Amygdala (tissue), 56 donors: ENCODE results near the gene SCMH1.
"Not testable (repeated sequence)": the region's sequence is repeated elsewhere in the genome, so short reads cannot be mapped to it uniquely, and the experiment has no call there.

ENCODE experiments used
- DNase-seq, 56 donors: peaks; one replicate each; lab custom pipeline; 2025; lab: John Stamatoyannopoulos, UW

Gene SCMH1

DNA sequence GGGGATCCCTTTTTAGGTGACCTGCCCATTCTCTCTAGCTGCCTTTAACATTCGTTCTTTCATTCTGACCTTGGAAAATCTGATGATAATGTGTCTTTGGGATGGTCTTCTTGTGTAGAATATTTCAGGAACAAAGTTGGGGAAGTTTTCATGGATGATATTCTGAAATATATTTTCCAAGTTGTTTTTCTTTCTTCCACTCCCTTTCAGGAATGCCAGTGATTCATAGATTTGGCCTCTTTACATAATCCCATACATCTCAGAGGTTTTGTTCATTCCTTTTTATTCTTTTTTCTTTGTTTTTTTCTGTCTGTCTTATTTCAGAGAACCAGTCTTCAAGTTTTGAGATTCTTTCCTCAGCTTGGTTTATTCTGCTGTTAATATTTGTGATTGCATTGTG, 13.9 kb upstream of the SCMH1 start:
- DNase-seq, result no peak

DNA sequence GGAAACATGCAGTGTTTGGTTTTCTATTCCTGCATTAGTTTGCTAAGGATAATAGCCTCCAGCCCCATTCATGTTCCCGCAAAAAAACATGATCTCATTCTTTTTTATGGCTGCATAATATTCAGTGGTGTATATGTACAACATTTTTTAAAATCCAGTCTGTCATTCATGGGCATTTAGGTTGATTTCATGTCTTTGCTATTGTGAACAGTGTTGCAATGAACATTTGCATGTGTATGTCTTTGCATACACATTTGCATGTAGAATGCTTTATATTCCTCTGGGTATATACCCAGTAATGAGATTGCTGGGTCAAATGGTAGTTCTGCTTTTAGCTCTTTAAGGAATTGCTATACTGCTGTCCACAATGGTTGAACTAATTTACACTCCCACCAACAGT, 9.0 kb upstream of the SCMH1 start:
- not testable (repeated sequence) for DNase-seq

DNA sequence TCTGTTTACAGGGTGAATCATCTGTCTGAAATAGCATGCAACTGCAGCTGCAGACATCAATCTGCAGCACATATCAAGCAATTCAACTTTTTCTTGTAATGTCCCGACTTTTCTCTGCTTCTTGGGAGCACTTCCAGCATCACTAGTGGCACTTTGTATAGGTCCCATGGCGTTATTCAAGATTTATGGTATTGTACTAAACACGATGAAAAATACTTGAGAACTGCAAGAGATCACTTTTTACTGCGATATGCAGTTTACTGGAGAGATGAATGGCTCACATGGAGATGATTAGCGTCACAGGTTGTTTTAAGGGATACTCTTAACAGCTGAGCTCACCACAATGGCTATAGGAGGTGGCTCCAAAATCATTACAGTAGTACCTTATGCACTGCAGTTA, 7.2 kb upstream of the SCMH1 start:
- no peak for DNase-seq

DNA sequence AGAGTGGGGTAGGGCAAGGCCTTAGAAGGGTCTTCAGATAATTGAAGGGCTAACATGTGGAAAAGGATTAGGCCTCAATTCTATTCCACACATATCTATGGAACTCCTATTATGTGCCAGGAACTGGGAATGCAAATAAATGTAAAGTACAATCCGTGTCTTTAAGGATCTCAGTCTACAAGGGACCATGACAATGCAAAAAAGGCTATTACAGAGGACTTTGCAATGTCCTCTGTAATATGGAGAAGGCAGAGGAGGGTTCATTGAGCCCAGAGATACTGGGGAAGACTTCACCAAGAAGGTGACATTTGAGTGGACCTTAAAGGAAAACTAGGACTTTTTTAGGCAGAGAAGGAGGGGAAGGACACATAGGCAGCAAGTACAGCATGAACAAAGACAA, 4.5 kb upstream of the SCMH1 start:
- DNase-seq, result no peak

DNA sequence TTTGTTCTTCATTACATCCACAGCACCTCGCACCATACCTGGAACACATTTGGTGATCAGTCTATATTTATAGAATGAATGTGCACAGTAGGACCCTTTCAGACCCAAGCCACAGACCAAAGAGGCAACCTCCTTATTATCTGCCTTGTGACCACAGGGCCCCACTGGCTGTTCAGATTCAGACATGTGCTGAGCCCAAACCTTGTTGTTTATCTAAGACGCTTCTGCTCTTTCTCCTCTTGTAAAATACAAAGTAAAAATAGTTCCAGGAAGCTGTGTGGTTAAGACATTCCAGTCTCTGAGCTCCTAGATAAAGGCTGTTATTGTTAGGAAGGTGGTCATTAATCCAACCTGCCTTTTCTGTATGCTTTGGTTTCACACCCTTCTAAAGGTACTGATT, 3.6 kb upstream of the SCMH1 start:
- no peak for DNase-seq

DNA sequence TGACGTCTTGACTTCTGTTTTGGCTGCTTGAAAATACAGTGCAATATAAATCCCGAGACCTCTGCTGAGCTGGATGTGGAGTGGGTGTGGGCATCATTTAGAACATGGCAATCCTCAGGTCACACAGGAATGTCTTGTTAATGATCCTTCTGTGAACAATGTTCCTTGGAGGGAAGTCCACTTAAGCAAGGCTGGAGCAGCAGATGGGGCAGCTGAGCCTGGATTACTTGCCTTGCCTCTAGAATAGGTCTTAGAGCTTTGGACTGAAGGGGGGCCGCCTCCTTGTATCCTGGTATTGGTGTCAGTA, 926 bp upstream of the SCMH1 start:
- DNase-seq, result no peak

DNA sequence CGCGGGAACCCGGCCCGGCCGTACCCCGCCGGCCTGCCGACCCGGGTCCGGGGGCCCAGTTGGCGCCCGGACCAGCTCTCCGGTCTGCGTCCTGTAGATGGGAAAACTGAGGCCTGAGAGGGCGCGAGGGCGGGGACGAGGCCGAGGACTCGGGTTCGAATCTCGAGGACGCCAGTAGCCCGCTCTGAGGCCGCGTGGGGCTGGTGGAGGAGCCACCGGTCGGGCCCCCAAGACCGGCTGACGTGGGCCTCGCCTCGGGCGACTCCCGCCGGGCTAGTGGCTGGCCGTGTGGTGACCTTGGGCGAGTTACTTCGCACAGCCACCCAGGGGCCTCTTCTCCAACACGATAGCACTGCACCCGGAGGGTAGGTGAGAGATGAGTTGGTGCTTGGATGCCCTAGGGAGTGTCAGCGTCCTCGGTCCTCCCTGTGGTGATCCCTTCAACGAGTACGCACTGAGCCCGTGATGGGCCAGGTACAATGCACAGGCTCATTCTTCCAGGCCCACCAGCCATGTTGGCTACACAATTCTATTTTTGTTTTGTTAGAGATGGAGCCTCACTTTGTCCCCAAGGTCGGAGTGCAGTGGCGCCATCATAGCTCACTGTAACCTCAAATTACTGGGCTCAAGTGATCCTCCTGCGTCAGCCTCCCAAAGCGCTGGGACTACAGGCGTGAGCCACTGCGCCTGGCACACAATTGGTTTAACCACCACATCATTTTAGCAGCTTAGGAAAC, 404 bp upstream of the SCMH1 start:
- peak in 16 of 56 donors; percentile 2 to 51 (median 25) for DNase-seq

DNA sequence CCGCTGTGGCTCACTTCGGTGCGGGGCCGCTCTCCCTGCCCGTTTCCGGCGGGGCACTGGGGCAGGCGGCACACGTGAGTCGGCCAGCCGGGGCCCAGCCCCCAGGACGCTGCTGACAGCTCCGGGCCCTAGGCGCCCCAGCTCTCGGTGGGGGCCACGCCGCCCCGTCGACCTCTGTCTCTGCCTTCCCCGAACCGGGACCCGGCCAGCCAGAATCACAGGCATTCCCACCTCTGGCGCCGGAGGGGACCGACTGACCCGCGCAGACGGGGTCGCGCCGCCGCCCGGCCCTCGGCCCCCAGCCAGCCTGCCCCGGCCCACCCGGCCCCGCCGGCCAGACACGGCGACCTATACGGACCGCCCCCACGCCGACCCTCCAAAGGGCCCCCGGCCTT, 755 bp downstream of the SCMH1 start:
- peak in 33 of 56 donors; percentile 10 to 65 (median 32) for DNase-seq

DNA sequence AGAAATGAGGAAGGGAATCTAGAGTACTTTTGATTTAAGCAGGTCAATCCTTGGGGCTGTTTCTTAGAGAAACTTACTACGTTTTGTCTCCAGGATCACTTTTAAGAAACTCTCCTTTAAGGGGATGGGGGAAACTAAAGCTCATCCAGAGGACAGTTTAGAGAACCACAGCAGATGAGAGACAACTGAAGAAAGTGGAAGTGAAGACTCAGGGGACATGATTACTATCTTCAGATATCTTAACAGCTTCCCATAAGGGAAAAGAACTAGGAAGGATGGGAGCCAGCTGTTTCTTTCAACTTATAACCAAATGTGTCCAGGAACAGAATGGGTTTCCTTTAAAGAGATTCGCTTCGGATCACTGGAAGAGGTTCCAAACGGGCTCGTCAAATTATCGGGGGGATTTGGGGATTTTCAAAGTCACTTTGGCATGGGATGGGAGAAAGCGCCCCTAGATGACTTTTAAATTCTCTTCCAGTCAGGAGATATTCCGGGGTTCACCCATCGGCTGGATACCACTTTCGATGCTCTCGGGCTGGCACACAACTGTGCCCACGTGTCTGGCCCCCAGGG, 1.2 kb downstream of the SCMH1 start:
- DNase-seq, result peak in 2 of 56 donors; percentile 27 to 46

DNA sequence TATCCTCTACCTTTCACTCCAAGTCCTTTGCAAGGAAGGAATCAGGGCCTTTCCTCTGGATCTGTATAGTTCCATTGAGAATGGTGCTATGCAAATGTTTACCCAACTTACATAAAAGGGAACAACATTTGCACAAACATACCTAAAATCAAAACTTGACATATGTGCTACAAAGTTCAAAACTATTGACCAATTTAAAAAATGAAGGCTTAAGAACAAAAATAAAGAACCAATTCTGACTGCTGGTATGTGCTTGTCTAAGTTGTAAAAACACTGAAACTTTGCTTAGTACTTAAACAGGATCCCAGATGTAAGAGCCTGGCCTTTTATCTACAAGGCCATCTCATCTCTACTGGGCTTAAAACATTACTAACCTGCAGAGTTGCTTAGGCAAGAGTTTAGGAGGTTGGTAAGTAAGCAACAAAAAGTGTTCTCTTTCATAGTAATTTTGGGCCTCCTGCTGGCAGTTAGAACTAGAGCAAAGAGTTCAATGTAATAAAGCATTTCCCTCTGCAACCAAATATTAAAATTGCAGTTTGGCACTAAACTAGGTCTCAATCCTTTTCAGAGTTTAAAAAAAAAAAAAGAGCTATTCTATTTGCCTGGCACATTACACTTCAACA, 2.0 kb downstream of the SCMH1 start:
- DNase-seq, result no peak

DNA sequence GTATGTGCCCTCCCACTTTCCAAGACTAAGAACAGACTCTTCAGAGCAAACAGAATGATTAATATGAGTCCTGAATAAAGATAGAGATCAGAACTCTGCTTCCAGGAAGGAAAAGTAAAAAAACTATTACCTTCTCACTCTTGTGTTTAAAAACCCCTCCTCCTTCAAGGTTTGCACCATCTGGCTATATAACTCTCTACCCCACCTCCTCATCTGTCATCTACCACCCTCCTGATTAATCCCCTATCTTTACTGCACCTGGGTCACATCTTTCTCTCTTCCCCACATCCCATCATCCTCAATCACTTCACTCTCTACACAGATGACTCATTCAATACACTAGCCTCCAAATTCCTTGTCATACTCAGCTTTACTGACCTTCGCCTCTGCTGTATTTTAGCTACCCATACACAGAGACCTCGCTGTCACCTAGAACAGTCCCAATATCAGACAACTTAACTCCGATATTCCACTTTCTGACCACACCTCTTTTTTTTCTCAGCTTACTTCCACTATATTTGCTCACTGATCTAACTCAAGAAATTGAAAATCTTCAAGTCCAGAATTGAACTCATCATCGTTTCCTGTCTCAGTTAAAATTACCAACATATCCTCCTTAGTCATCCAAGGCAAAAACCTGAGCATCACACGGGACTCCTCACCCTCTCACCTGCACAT, 3.7 kb downstream of the SCMH1 start:
- no peak for DNase-seq

DNA sequence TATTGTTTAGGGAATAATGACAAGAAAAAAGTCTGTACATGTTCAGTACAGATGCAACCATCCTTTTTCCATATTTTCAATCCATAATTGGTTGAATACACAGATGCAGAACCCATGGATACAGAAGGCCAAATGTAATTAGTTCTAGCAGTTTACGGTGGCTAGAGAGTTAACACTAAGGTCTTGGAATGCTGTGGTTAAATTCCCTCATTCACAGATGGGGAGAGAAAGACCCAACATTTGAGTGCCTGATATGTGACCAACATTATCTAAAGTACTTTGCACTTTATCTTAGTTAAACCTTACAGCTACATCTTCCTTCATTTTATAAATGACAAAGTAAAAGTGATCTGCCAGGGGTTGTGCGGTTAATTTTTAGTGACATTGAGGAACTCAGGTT, 5.3 kb downstream of the SCMH1 start:
- DNase-seq, result no peak

DNA sequence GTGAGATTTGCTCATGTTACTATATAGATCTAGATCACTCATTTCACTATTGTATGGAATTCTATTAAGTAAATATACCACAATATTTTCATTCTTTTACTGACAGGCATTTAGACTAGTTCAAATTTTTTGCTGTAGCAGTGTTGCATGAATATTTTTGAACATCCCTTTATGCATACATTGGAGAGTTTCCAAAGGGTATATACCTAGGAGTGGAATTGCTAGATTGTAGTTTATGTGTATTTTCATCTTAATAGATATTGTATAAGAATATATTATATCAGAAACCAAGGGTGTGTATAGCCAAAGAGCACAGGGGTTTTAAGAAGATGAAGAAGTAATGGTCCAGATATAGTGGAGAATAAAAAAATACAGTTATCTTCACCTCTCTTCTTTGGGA, 6.2 kb downstream of the SCMH1 start:
- no peak for DNase-seq

DNA sequence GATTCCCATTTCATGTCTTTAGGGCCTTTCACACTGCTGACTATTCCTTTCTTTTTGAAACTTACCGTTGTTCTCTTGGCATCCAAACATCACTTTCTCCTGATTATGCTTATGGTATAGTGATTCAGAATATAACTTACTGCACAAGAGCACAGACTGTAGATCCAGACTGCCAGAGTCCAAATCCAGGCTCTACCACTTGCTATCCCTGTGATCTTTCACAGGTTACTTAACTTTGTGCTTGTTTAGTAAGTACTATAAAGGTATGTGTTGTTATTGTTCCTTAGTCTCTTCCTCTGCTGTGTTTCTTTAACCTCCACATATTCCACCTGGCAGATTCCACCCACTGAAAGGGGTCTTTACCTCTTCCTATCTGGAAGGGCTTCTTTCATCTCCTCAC, 8.4 kb downstream of the SCMH1 start:
- no peak for DNase-seq

DNA sequence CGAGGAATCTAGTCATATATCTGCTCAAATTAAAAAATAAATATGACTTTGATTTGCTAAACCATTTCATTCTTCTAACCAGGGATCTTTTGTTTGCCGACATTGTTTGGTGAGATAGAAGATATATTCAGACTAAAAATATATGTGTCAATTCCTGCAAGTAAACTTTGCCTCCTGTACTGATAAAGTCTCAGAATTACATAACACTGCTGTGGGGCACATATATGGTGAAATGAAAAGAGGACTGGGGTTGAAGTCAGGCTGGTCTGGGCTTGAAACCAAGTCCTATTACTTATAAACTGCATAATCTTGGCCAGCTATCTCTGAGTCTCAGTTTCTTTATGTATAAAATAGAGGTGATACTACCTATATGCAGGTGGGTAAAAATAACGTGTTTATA, 9.8 kb downstream of the SCMH1 start:
- no peak for DNase-seq

DNA sequence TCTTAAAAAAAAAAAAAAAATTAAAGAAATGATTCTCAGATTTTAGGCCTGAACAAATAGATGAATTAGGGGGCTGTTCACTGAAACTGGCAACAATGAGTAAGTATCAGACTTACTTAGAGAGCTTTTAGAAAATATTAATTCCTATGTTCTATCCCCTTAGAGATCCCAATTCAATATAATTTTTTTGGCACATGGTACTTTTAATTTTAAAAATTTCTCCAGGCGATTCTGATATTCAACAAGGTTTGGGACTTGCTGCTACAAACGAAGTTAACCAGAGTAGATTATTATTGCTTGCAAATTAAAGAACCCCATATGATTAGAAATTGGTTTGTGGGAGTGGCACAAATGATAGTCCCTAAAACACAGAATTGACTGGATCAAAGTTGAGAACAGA, 11.4 kb downstream of the SCMH1 start:
- no peak for DNase-seq

DNA sequence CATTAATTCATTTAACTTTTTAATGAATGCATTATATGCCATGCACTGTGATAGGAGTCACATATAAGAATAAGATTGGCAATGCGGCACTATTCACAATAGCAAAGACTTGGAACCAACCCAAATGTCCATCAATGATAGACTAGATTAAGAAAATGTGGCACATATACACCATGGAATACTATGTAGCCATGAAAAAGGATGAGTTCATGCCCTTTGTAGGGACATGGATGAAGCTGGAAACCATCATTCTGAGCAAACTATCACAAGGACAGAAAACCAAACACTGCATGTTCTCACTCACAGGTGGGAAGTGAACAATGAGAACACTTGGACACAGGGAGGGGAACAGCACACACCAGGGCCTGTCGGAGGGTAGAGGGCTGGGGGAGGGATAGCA, 12.9 kb downstream of the SCMH1 start:
- DNase-seq, result not testable (repeated sequence)

DNA sequence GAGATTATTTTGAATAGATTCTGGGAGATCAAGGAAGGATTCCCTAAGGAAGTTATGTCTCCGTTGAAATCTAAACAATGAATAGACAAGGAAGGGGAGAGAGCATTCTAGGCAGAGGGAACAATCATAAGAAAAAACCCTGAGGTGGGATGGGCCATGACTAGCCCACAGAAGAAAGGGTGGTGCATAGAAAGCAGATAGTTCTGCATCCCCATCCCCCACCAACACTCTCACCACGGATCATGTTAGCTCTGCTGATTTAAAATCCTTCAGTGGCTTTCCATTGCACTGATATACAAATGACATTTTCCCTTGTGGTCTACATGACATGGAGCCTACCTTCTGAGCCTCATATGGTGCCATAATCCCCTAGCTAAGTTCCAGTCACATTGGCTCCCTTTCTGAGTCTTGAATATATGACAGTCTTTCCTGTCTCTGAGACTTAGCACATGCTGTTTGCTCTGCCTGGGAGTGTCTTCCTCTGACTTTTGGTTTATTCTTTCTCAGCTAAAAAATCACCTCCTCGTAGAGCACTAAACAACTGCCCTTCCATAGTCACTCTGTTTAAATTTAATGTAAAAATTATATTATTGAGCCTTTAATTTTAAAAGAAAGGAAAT, 15.2 kb downstream of the SCMH1 start:
- DNase-seq, result no peak

DNA sequence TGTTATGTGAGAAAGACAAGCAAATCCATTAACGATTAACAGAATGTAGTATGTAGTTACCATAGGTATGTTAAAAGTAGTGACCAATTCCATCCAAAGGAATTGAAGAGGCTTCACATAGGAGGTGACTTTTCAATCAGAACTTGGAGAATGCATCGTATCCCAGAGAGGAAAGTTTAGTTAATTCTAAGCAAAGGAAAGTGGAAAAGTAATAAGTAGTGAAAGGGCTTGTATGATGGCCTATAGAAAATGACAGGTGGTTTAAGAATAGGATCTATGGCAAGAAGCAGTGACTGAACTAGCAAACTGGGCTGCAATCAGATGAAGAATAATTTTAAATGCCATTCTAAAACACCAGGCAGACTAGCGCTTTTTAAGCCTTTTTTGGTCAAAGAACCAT, 16.6 kb downstream of the SCMH1 start:
- no peak for DNase-seq

DNA sequence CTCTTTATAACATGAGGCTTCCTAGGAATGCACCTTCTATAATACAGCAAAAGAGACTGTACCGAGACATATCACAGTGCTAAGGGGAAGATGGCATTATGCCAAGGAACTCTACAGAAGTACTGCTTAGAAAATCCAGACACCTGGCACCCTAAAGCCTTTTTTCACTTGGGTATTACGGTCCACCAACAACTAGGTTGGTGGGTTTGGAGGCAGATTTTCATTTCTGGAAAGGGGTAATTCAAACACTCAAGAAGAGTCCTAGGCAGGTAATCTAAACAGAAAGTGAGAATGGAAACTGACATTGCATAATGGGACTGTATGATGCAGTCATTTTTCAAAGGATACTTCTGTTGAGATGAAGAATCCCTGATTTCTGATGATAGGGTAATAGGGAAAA, 19.6 kb downstream of the SCMH1 start:
- no peak for DNase-seq

DNA sequence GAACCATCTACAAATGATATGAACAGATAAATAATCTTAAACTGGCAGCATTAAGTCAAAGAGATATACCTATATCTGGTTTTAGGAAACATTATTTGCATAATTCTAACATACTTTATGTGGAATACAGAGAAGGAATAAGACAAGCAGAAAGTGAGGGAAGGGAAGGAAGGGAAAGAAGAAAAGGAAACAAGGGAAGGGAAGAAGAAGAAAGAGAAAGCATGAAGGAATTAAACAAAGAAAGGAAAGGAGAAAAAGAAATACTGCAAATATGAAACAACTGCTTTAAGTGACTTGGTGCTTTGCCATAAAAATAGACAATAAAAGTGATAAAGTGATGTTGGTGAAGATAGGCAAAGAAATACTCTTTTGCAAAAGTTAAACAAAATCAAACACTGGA, 20.1 kb downstream of the SCMH1 start:
- DNase-seq, result no peak
